K562 (cell line): Measurements from ENCODE around the gene GIPC3. TPM values are rescaled to one million over a fixed set of nuclear protein-coding genes. Genes with fewer than 3 reads are reported as not detected.

ENCODE experiments used
- ATF1 ChIP-seq, 2 experiments: fragments of 450-650 bp in 1 of 2; IDR thresholded peaks; 2 replicates each; pipeline ENCODE4 v1.6.1; 2016; ENCODE audit warnings: missing compliant biosample characterization in 1 of 2, missing genetic modification characterization in 1 of 2
- CC2D1A ChIP-seq: fragments of 450-650 bp; IDR thresholded peaks from 2 replicates; pipeline ENCODE4 v1.6.1; 2017; ENCODE audit warnings: mild to moderate bottlenecking
- CREB5 ChIP-seq: fragments of 250-450 bp; sonication (Bioruptor Pico); IDR thresholded peaks from 2 replicates; pipeline ENCODE4 v1.5.0; 2020; ENCODE audit warnings: mild to moderate bottlenecking
- DIDO1 ChIP-seq: fragments of 450-650 bp; IDR thresholded peaks from 2 replicates; pipeline ENCODE4 v1.6.1; 2016; ENCODE audit warnings: low read depth, missing biosample characterization, missing genetic modification characterization
- E2F5 ChIP-seq: sonication (generic); formaldehyde crosslinking; IDR thresholded peaks from 2 replicates; pipeline ENCODE4 v1.8.0; 2022; ENCODE audit warnings: mild to moderate bottlenecking, missing genetic modification reagents
- HDGF ChIP-seq: fragments of 450-650 bp; IDR thresholded peaks from 2 replicates; pipeline ENCODE4 v1.6.1; 2016
- KLF1 ChIP-seq: fragments of 450-650 bp; IDR thresholded peaks from 2 replicates; pipeline ENCODE4 v1.6.1; 2016; ENCODE audit warnings: missing genetic modification characterization, missing compliant biosample characterization
- MBD2 ChIP-seq: sonication (generic); IDR thresholded peaks from 2 replicates; pipeline ENCODE4 v1.6.1; 2016; ENCODE audit warnings: low read depth, borderline replicate concordance
- MXI1 ChIP-seq: IDR thresholded peaks from 2 replicates; pipeline ENCODE4 v1.6.1; 2011; ENCODE audit warnings: low read depth, mild to moderate bottlenecking, improper control_type of control experiment, low read length
- PTBP1 ChIP-seq: fragments of 200-400 bp; formaldehyde crosslinking; IDR thresholded peaks from 2 replicates; pipeline ENCODE4 v1.6.1; 2017; ENCODE audit warnings: low read depth, low read length
- RBFOX2 ChIP-seq: fragments of 200-400 bp; formaldehyde crosslinking; IDR thresholded peaks from 2 replicates; pipeline ENCODE4 v1.6.1; 2017; ENCODE audit warnings: low read depth, mild to moderate bottlenecking, low read length, moderate library complexity
- TEAD4 ChIP-seq, 2 experiments: sonication (generic) in 1 of 2; formaldehyde crosslinking in 1 of 2; IDR thresholded peaks; 2 replicates each; pipeline versions ENCODE4 v1.6.1 to v1.8.0; 2012 to 2022; ENCODE audit warnings: borderline replicate concordance in 1 of 2, inconsistent platforms in 1 of 2, low read length in 1 of 2, mild to moderate bottlenecking in 1 of 2, missing genetic modification reagents in 1 of 2
- ZBTB17 ChIP-seq: fragments of 450-650 bp; formaldehyde crosslinking; IDR thresholded peaks from 2 replicates; pipeline ENCODE4 v1.4.0; 2020; ENCODE audit warnings: mild to moderate bottlenecking
- ZC3H11A ChIP-seq: IDR thresholded peaks from 2 replicates; pipeline ENCODE4 v1.6.1; 2012; ENCODE audit warnings: low read depth, low read length, improper control_type of control experiment
- ZFP30 ChIP-seq: fragments of 250-450 bp; sonication (Bioruptor Pico); IDR thresholded peaks from 2 replicates; pipeline ENCODE4 v1.8.0; 2022; ENCODE audit warnings: moderate library complexity, mild to moderate bottlenecking, inconsistent platforms, borderline replicate concordance
- ZNF280A ChIP-seq: fragments of 450-650 bp; IDR thresholded peaks from 2 replicates; pipeline ENCODE4 v1.6.1; 2018; ENCODE audit warnings: mild to moderate bottlenecking, low read depth; ENCODE audit not compliant: partially characterized antibody
- ZNF507 ChIP-seq: conservative IDR thresholded peaks from 2 replicates; pipeline ENCODE4 v1.6.1; 2017; ENCODE audit warnings: missing genetic modification characterization, missing compliant biosample characterization
- ZNF586 ChIP-seq: fragments of 450-650 bp; formaldehyde crosslinking; conservative IDR thresholded peaks from 2 replicates; pipeline ENCODE4 v1.4.0; 2020; ENCODE audit warnings: mild to moderate bottlenecking, moderate library complexity
- ZNF609 ChIP-seq: sonication (generic); formaldehyde crosslinking; IDR thresholded peaks from 2 replicates; pipeline ENCODE4 v1.8.1; 2023; ENCODE audit warnings: missing genetic modification reagents, mild to moderate bottlenecking, borderline replicate concordance
- ZNF696 ChIP-seq: fragments of 250-450 bp; sonication (Bioruptor Pico); conservative IDR thresholded peaks from 2 replicates; pipeline ENCODE4 v1.4.0; 2020; ENCODE audit warnings: mild to moderate bottlenecking, moderate library complexity
- polyA plus RNA-seq, 8 experiments: library from polyadenylated mRNA; depleted of rRNA in 4 of 8; stranded (reverse) in 5 of 8; unstranded in 3 of 8; fragments of >200 nt; fragmentation: Nextera tagmentation in 2 of 8; fragmentation: Illumina TruSeq in 1 of 8; extraction: Ambion mirVana in 2 of 8; extraction: Trizol in 1 of 8; gene quantifications; 2 replicates each; pipeline versions ENCODE4 v1.2.1 to v1.2.3, GENCODE V29; 2011 to 2014; ENCODE audit warnings: inconsistent platforms in 1 of 8, missing spikeins in 1 of 8
- total RNA-seq, 7 experiments: library from RNA; depleted of rRNA in 6 of 7; stranded (reverse); fragments of >200 nt in 6 of 7; fragmentation: Illumina TruSeq in 2 of 7; extraction: Trizol in 2 of 7; gene quantifications; 2 replicates each; pipeline versions ENCODE4 v1.2.1 to v1.2.3, GENCODE V29; 2011 to 2021; ENCODE audit warnings: low replicate concordance in 1 of 7

GIPC3 gene
- total and polyA plus RNA-seq, 9 of the 15 experiments (the other 6 are each of a cell fraction or from before 2014, with no cell fraction given), result 0.03 to 3.6 (median 1.5) TPM; not detected in 1

GRCh38 chr19:3608079-3608641 lies 22.9 kb downstream of the GIPC3 start (continued):
- TF ChIP-seq ZNF280A (no peak), ATF1 (CRISPR knock-in tag; IDR thresholded peaks at IDR 0.05) (no peak), ATF1 (tag; IDR thresholded peaks at IDR 0.05) (peak; percentile 41; the same call in 1 of the 2 replicates), MBD2 (no peak), ZNF696 (CRISPR knock-in tag) (no peak), PTBP1 (no peak), E2F5 (CRISPR knock-in tag) (no peak), ZNF586 (CRISPR knock-in tag) (no peak), RBFOX2 (no peak), KLF1 (tag) (no peak), DIDO1 (tag) (no peak), ZFP30 (CRISPR knock-in tag) (no peak), CC2D1A (0 out of 2 replicates have a peak, but pooled peaks have one; percentile 4), CREB5 (CRISPR knock-in tag) (no peak), ZNF609 (CRISPR knock-in tag) (no peak), ZC3H11A (no peak), ZBTB17 (CRISPR knock-in tag) (no peak), ZNF507 (no peak), TEAD4 (IDR thresholded peaks at IDR 0.05; ENCODE audit: low read length) (no peak), TEAD4 (CRISPR knock-in tag; IDR thresholded peaks at IDR 0.05; ENCODE audit: borderline replicate concordance) (no peak), MXI1 (no peak), HDGF (peak; percentile 99)
